Measurements from ENCODE around the gene SIPA1.
A peak's percentile ranks its signal among the peaks of the same experiment; 100 is the strongest.

The SIPA1 gene

GRCh38 chr11:65644837-65645236 lies 6.9 kb downstream of the SIPA1 start:
- DNase-seq: no peak

DNA sequence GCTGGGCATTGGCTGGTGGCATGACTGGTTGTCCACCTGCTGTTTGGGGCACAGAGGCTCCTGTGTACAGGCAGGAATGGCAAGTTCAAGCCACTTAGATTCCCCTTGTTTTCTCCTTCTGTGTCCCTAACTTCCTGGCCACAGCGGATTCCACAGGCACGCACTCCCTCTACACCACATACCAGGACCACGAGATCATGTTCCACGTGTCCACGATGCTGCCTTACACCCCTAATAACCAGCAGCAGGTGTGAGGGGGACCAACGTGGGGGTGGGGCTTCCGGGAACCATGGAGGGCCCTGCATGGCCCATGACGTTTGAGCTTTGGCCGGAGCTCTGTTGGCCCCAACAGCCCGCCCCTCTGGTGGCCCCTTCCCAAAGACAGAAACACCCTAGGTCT lies 7.8 kb downstream of the SIPA1 start:
- DNase-seq: peak; percentile 55

DNA sequence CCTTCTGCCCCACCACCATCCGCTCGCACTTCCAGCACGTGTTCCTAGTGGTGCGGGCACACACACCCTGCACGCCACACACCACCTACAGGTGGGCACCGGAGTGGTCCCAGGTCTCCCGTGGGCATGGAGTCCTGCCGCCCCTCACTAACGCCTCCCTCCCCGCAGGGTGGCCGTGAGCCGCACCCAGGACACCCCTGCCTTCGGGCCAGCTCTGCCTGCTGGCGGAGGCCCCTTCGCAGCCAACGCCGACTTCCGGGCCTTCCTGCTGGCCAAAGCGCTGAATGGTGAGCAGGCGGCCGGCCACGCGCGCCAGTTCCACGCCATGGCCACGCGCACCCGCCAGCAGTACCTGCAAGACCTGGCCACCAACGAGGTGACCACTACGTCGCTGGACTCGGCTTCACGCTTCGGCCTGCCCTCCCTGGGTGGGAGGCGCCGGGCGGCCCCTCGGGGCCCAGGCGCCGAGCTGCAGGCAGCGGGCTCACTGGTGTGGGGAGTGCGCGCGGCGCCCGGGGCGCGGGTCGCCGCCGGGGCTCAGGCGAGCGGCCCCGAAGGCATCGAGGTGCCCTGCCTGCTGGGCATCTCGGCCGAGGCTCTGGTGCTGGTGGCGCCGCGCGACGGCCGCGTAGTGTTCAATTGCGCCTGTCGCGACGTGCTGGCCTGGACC lies 8.5 kb downstream of the SIPA1 start:
- no peak for DNase-seq

GRCh38 chr11:65646958-65647701 lies 9.2 kb downstream of the SIPA1 start:
- peak; percentile 31 for DNase-seq

DNA sequence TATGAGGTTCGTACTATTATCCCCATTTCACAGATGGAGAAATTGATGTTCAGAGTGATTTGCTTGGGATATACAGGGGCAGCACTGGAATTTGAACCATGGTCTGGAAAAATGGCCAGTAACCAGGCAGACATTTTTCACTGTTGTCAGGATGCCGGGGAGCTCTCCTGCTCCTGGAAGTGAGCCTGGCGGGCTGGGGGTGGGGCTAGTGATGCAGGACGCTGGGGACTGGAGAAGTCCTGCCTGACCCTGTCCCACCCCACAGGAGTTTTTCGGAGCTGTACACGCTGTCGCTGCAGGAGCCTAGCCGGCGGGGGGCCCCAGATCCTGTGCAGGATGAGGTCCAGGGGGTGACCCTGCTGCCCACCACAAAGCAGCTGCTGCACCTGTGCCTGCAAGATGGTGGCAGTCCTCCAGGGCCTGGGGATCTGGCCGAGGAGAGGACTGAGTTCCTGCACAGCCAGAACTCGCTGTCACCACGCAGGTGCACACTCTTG lies 11.1 kb downstream of the SIPA1 start:
- DNase-seq: no peak

- DNase-seq: no peak
Measured at GRCh38 chr11:65649656-65650546, 12.0 kb downstream of the SIPA1 start.

DNA sequence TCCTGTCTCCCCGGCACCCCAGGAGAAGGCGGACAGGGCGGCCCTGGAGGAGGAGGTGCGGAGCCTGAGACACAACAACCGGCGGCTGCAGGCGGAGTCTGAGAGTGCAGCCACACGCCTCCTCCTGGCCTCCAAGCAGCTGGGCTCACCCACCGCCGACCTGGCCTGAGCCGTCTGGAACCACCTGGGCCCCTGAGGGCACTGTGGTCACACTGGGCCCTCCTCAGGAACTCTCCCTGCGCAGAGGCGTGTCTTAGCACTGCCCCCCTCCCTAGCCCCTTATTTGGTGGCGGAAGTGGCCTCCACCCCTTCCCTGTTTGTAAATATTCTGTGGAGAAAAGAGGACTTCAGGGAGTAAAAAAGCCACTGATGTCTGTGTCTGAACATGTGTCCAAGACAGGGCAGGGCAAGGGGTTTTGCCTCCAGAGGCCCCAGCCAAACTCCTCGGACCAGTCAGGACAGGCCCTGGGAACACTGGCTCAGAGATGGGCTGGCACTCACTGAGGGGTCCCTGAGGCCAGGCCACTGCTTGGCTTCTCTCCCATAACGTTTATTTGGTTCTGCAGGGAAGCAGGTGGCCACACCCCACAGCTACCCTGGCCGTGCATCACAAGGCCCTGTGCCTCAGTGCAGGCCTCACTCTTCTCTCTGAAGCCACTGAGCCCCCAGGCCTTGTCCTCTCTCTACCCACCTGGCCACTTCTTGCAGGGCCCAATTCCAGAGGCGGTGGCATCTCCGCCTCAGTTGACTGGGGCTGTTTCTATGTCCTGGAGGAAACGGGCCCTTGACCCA lies 12.8 kb downstream of the SIPA1 start:
- no peak for DNase-seq

- no peak for DNase-seq
Measured at GRCh38 chr11:65651339-65651588, 13.4 kb downstream of the SIPA1 start.

DNA sequence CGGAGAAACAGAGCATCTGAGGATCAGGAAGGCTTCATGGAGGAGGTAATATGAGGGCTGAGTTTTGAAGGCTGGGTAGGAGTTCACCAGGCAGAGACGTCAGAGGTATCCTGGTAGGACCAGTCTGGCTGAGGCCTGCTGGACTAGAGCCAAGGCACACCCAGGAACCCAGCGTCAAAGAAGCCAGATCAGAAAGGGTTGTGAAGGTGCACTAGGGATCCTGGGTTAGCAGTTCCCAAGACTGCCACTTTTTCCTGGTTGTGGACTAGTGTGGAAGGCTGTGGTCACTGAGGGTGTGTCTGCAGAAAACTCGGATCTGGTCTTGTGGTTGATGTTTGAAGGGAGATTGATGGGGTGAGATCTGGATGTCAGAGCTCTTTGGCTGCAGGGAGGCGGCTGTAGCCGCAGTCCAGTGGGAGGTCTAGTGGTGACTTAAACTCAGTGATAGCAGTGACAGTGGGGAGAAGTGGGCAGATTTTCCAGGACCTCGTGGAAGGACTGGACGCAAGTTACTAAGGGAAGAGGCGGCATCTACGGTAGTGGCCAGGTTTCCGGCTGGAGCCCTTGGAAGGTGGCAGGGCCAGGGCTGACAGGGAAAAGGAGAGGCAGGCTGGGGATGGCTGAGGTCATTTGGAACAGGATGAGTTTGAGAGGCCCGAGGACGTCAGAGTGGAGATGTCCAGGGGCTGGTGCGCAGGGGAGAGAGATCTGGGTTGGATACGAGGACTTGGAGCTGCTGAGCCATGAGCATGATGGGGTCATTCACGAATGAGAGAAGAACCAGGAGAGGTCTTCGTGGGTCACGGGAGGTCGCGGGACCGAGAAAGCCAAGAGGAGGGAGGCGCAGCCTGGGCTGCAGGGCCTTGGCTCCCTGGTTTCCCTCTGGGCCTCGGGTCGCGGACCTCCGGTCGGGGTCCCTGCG lies 13.9 kb downstream of the SIPA1 start:
- DNase-seq: no peak

DNA sequence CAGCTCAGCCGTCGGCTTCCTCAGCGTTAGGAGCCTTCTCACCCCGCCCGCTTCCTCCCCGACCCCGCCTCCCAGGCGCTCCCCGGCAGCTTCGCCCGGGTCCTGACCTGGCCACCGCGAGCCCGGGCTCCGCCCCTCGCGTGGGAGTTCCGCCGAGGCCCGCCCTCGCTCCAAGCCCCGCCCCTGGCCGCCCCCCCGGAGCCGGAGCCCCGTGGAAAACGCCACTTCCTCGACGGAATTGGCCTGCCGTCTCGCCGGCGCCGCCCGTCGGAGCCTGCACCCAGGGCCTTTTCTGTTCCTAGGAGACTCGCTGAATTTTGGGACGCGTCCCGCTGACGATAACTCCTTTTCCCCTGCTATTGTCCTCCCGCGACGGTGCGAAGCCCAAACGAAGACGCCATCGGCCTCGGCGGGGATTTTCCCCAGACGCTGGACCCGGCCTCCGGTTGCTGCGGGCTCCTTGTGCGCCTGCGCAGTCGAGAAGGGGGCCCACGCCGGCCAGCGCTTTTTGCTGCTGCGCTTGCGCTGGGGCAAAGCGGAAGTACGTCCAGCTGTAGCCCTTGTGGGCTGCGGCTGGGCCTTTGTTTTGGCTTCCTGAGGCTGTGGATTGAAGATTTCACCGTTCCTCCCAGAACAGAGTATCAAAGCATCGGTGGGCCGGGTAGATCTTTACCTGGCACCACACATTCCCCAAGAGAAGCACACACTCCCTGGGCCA lies 14.8 kb downstream of the SIPA1 start:
- peak; percentile 91 for DNase-seq

- DNase-seq: no peak
Measured at GRCh38 chr11:65653229-65654225, 15.6 kb downstream of the SIPA1 start.

GRCh38 chr11:65654375-65655349 lies 16.8 kb downstream of the SIPA1 start:
- no peak for DNase-seq

GRCh38 chr11:65655570-65656332 lies 17.9 kb downstream of the SIPA1 start:
- DNase-seq: no peak

- DNase-seq: no peak
Measured at GRCh38 chr11:65657426-65657825, 19.5 kb downstream of the SIPA1 start.

DNA sequence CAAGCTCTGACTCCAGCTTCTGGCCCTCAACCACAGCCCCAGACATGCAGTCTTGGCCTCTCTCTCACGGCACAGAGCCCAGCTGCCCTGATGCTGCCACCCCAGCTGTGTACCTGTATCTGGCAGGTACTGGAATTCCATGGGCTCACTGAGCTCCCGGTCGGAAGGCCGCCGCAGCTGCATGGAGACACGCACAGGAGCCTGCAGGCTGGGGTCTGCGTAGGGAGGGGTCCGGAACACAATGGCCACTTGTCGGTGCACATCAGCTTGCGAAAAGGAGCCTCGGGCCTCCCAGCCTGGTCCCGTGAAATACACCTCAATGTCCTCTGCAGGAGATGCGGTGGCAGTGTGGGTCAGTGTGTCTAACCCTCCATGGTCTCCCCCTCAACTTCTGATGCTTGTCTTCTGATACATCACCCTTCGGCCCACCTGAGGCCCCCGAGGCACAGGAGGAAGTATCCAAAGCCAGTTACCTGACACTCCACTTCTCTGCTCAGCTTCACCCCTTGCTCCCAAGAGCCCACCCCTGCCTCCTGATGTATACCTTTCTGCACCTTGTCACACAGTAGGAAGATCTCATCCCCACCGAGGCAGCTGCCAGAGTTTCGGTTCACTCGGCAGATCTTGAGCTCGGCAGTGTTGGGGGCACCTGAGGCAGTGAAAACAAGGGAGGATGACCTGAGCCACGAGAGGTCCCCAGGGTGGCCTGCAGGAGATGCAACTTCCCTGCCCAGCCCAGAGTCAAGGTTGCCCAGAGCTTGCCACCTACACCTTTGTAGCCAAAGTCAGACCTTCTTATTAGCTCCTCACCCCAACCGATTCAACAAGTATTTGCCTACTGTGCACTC lies 20.5 kb downstream of the SIPA1 start:
- DNase-seq: no peak

DNA sequence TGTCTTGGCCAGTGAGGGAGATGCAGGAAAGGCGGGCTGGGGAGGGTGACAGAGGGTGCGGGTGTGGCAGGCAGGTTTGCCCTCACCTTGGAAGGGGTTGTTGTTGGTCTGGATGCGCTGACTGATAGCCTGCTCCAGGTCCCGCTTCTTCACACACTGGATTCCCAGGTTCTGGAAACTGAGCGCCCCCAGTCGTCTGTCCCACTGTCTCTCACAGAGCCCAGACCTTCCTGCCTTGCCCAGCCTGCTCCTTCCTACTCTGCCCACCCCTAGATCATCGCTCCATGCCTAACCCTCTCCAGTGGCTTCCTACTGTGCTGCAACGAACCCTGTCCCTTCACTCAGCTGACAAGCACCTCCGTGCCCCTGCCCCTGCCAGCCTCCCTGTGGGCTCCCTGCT lies 22.1 kb downstream of the SIPA1 start:
- DNase-seq: no peak

All from fibroblast of skin of back (primary cell).